Chondrocyte (in vitro differentiated cells): ENCODE results near the gene COL19A1. TPM values are rescaled to one million over a fixed set of nuclear protein-coding genes. Genes with fewer than 3 reads are reported as not detected.

Experiments used
- DNase-seq: peaks from one replicate; pipeline ENCODE4 v3.0.0; 2021; ENCODE audit warnings: mixed read lengths, low spot score
- H3K27ac Mint-ChIP-seq: one replicate; pipeline ENCODE4 v1.8.0; 2021; ENCODE audit warnings: mild to moderate bottlenecking, moderate library complexity, mixed read lengths; ENCODE audit not compliant: unreplicated experiment
- H3K27me3 Mint-ChIP-seq: 2 replicates; pipeline ENCODE4 v1.8.0; 2021; ENCODE audit warnings: low read depth, mixed read lengths
- H3K36me3 Mint-ChIP-seq: 2 replicates; pipeline ENCODE4 v1.8.0; 2021; ENCODE audit warnings: low read depth, mixed read lengths
- H3K4me1 Mint-ChIP-seq: 2 replicates; pipeline ENCODE4 v1.8.0; 2021; ENCODE audit warnings: low read depth, mild to moderate bottlenecking, mixed read lengths
- H3K4me3 Mint-ChIP-seq: one replicate; pipeline ENCODE4 v1.8.0; 2021; ENCODE audit warnings: mild to moderate bottlenecking, moderate library complexity, mixed read lengths; ENCODE audit not compliant: unreplicated experiment
- H3K9me3 Mint-ChIP-seq: 2 replicates; pipeline ENCODE4 v1.8.0; 2021; ENCODE audit warnings: low read depth, mixed read lengths
- CTCF ChIP-seq: fragments of 200-600 bp; sonication (generic); IDR thresholded peaks from 2 replicates; pipeline ENCODE4 v1.5.0; 2021; ENCODE audit warnings: antibody characterized with exemption, mild to moderate bottlenecking, moderate library complexity
- total RNA-seq: library from RNA; stranded (reverse); gene quantifications from 3 replicates; pipeline ENCODE4 v1.2.1, GENCODE V29; 2021

The COL19A1 gene
- total RNA-seq, 1 donor from 2014 or later = 2.0 TPM

GRCh38 chr6:69976591-69977090 is 110.3 kb downstream of the COL19A1 start:
- no peak for TF ChIP-seq CTCF
- no peaks in the 10 kb centered on the region for H3K27me3 Mint-ChIP-seq
- no peak overlapping the region for H3K27ac Mint-ChIP-seq
- no peaks in the 10 kb centered on the region for H3K9me3 Mint-ChIP-seq
- no peak for DNase-seq
- peaks cover 10% of the 10 kb centered on the region for H3K4me1 Mint-ChIP-seq
- peaks cover 1% of the 10 kb centered on the region for H3K36me3 Mint-ChIP-seq
- no peak overlapping the region for H3K4me3 Mint-ChIP-seq

- TF ChIP-seq CTCF = no peak
- Mint-ChIP-seq H3K4me1 (no peaks in the 10 kb centered on the region), H3K36me3 (peaks cover 1% of the 10 kb centered on the region), H3K27ac (no peak overlapping the region), H3K9me3 (no peaks in the 10 kb centered on the region), H3K27me3 (no peaks in the 10 kb centered on the region), H3K4me3 (no peak overlapping the region)
- no peak for DNase-seq
Measured at GRCh38 chr6:69980624-69981023, 114.3 kb downstream of the COL19A1 start.

- Mint-ChIP-seq H3K9me3 (no peaks in the 10 kb centered on the region), H3K36me3 (no peaks in the 10 kb centered on the region), H3K27ac (no peak overlapping the region), H3K4me3 (no peak overlapping the region), H3K27me3 (no peaks in the 10 kb centered on the region), H3K4me1 (no peaks in the 10 kb centered on the region)
- no peak for DNase-seq
- TF ChIP-seq CTCF = no peak
Measured at GRCh38 chr6:69984506-69984905, 118.2 kb downstream of the COL19A1 start.

- no peak overlapping the region for H3K4me3 Mint-ChIP-seq
- no peak for DNase-seq
- peak; percentile 20 for TF ChIP-seq CTCF
- H3K27me3 Mint-ChIP-seq = no peaks in the 10 kb centered on the region
- H3K9me3 Mint-ChIP-seq = no peaks in the 10 kb centered on the region
- no peaks in the 10 kb centered on the region for H3K36me3 Mint-ChIP-seq
- no peak overlapping the region for H3K27ac Mint-ChIP-seq
- H3K4me1 Mint-ChIP-seq = no peaks in the 10 kb centered on the region
Measured at GRCh38 chr6:69985180-69985579, 118.8 kb downstream of the COL19A1 start.

GRCh38 chr6:69987550-69987949 is 121.2 kb downstream of the COL19A1 start:
- no peaks in the 10 kb centered on the region for H3K27me3 Mint-ChIP-seq
- no peaks in the 10 kb centered on the region for H3K4me1 Mint-ChIP-seq

More at GRCh38 chr6:69987550-69987949, 121.2 kb downstream of the COL19A1 start:
- no peak for TF ChIP-seq CTCF
- H3K27ac Mint-ChIP-seq = no peak overlapping the region
- H3K4me3 Mint-ChIP-seq = no peak overlapping the region
- no peaks in the 10 kb centered on the region for H3K36me3 Mint-ChIP-seq
- H3K9me3 Mint-ChIP-seq = peaks cover 12% of the 10 kb centered on the region
- no peak for DNase-seq
